ENCODE measurements around the gene EDC4. TPM values are rescaled to one million over a fixed set of nuclear protein-coding genes. Genes with fewer than 3 reads are reported as not detected.

Gene EDC4
- total and polyA plus RNA-seq, 12 donors, result 25.8 to 46.8 (median 31.3) TPM

- H3K36me3 ChIP-seq, result no peaks in the 10 kb centered on the region
- peak; percentile 51 to 67 for DNase-seq
- peak in 6 of 8 donors; percentile 0 to 23 (median 4) for ATAC-seq
- peak overlapping the region; percentile 96 to 100 (median 100) for H3K27ac ChIP-seq
- H3K9me3 ChIP-seq, result no peaks in the 10 kb centered on the region
- no peaks in the 10 kb centered on the region for H3K27me3 ChIP-seq
- peak overlapping the region; percentile 57 to 96 (median 89) for H3K4me3 ChIP-seq
- intact Hi-C loops (cut with DNase I), result loop anchor here in 5 of 10 donors (2.0 to 10.0 kb wide), 7 partner anchors 30 to 318 kb away; partner anchors contain the start of genes RANBP10 (in 2 of the 5), TSNAXIP1 (in 2 of the 5), CTCF (in 1 of the 5) and EDC4 (in 1 of the 5)
- WGBS, 2 donors, result 0% methylated on average over 55 to 67 of the region's 67 CpGs
- TF ChIP-seq CTCF (IDR thresholded peaks at IDR 0.05), result peak in 6 of 9 donors; percentile 10 to 47 (median 36)
- H3K4me1 ChIP-seq, result peaks cover 17 to 51% (median 45%) of the 10 kb centered on the region in 9 donors
These were observed 30.1 kb upstream of the EDC4 start for GRCh38 chr16:67842509-67843342.

- peak overlapping the region; percentile 57 to 96 (median 89) for H3K4me3 ChIP-seq
- H3K9me3 ChIP-seq, result no peaks in the 10 kb centered on the region
- peaks cover 20 to 57% (median 52%) of the 10 kb centered on the region in 9 donors for H3K4me1 ChIP-seq
- no peaks in the 10 kb centered on the region for H3K27me3 ChIP-seq
- no peak for DNase-seq
- WGBS, 2 donors, result 7 to 11% methylated on average over 11 of the region's 11 CpGs
- intact Hi-C loops (cut with DNase I), result loop anchor here in 5 of 10 donors (2.0 to 10.0 kb wide), 7 partner anchors 29 to 319 kb away; partner anchors contain the start of genes RANBP10 (in 2 of the 5), TSNAXIP1 (in 2 of the 5), CTCF (in 1 of the 5) and EDC4 (in 1 of the 5)
- ATAC-seq, result no peak
- peak overlapping the region in 9 of 10 donors; percentile 96 to 100 (median 100) for H3K27ac ChIP-seq
- no peaks in the 10 kb centered on the region for H3K36me3 ChIP-seq
- TF ChIP-seq CTCF (IDR thresholded peaks at IDR 0.05), result no peak
These were observed 29.5 kb upstream of the EDC4 start for GRCh38 chr16:67843343-67843765.

- peak in 1 of 9 donors; percentile 6 for TF ChIP-seq CTCF (IDR thresholded peaks at IDR 0.05)
- Histone ChIP-seq H3K4me3 (peak overlapping the region in 4 of 10 donors; percentile 89 to 96 (median 94)), H3K27me3 (no peaks in the 10 kb centered on the region), H3K9me3 (no peaks in the 10 kb centered on the region), H3K4me1 (peaks cover 21 to 68% (median 60%) of the 10 kb centered on the region in 9 donors), H3K27ac (peak overlapping the region in 7 of 10 donors; percentile 0 to 100 (median 97)), H3K36me3 (no peaks in the 10 kb centered on the region)
- 62 to 65% methylated on average over 4 of the region's 4 CpGs for WGBS, 2 donors
- ATAC-seq, result no peak
- intact Hi-C loops (cut with DNase I), result loop anchor here in 5 of 10 donors (5.0 to 10.0 kb wide), 6 partner anchors 33 to 320 kb away; partner anchors contain the start of genes RANBP10 (in 2 of the 5), TSNAXIP1 (in 2 of the 5), CTCF (in 1 of the 5) and PSKH1 (in 1 of the 5)
- DNase-seq, result no peak
These were observed 28.4 kb upstream of the EDC4 start for GRCh38 chr16:67844497-67844896.

Data from heart right ventricle (tissue), 16 donors.